Glomerular visceral epithelial cell (primary cell): Measurements from ENCODE around the gene TMEM106C.

Experiments
- DNase-seq: peaks from one replicate; pipeline ENCODE4 v3.0.0-alpha.2; 2016; ENCODE audit errors: extremely low spot score

The TMEM106C gene

DNA sequence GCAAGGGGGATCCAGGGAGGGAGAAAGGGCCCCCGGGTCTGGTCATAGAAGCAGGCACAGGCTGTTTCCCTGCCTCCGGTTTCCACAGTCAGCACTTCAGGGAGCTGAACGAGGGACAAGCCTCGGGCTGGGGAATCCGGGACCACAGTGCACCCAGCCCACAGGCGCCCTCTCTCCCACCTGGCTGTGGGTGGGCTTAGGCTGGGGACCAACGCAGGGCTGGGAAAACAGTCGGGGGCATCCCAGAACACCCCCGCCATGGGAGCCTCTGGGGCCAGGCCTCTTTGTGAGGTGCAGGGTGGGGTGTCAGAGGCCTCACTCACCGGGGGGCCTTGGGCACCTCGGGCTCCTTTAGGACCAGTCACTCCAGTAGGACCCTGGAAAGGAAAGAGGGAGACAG, 16.3 kb downstream of the TMEM106C start:
- DNase-seq = no peak

DNA sequence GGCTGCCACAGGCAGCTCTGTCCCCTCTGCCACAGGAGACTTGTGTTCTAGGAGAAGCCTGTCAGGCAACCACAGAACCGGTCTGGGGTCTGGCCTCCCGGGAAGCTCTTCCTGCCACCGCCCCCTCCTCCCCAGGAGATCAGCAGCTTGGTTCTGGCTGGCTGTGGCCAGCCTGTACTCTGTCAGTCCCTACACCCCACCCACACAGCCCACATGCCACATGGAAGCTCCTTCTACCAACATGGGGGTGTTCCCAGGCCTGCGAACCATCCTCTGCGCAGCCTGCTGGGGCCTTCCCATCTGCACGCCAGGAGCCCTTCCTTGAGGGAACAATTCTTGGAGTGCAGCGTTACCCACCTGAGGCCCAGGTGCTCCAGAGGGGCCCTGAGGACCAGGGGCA, 16.8 kb downstream of the TMEM106C start:
- DNase-seq = no peak

DNA sequence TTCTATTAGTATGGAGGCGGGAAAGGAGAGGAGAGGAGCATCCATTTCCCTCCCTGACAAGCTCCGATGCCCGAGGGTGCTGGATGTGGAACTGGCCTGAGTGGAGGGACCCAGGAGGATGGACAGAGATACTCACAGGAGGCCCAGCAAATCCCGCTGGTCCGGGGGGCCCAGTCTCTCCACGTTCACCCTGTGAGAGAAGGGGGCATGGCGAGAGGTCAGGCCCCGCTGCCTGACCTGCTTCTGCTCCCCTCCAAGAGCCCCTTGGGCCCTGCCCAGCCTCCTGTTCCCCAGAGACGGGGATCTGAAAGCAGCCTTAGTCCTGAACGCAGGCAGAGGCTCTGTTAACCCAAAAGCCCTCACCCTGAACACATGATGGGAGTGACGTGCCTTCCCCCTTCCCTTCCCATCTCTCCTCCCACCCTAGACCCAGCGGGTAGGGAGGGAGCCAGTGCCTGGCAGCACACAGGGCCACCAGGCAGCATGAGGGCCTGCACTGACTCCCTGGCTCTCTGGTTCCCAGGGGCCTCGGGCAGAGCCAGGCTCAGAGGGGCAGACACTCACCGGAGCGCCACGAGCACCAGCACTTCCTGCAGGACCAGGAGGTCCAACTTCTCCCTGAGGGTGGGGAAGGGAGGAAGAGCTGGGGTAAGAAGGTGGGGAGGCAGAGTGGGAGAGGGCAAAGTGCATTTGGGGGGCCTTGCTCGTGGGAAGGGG, 17.5 kb downstream of the TMEM106C start:
- DNase-seq = no peak

DNA sequence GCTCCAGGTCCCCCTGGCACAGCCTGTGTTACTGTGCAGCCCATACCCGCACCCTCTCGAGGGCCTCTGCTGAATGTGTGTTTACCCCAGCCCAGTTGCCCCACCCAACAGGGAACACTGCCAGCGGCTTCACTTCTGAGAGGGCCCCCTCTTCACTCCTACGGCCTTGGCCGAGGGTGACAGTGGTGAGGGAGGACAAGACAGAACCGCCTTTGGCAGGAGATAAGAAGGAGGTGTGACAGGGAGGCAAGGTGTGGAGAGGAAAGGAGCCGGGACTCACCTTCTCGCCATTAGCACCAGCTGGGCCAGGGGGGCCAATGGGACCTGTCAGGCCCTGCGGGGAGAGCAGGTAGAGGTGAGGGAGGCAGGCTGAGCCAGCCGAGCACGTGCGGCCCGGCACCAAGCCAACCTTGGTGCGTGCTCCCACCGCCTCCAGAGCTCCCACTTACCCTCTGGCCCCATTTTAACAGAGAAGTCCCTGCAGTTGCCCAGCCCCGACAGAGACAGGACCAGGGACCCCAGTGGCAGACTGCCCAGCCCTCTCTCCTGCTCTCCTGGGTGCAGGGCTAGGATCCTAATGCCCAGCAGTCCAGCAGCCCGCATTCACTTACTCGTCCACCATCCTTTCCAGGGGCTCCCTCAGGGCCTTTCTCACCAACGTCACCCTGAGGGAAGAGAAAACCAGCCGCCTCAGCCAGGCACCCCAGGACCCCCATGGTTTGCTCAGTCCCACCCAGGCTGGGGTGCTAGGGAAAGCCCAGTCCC, 18.3 kb downstream of the TMEM106C start:
- no peak for DNase-seq

DNA sequence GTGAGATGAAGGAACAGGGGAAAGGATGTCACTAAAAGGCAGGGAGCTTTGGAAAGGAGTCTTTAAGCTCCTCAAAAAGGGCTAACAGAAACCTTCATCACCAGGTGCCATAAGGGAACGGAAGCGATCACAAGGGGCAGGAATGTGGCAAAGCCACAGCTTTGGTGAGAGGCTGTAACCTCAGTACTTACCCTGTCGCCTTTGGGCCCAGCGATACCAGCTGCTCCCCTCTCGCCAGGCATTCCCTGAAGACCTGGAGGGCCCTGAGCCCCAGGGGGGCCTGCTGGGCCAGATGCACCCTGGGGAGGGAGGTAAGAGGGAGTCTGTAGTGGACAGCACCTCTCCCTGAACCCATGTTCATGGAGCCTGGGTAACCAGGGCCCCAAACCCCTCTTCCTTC, 18.9 kb downstream of the TMEM106C start:
- no peak for DNase-seq

DNA sequence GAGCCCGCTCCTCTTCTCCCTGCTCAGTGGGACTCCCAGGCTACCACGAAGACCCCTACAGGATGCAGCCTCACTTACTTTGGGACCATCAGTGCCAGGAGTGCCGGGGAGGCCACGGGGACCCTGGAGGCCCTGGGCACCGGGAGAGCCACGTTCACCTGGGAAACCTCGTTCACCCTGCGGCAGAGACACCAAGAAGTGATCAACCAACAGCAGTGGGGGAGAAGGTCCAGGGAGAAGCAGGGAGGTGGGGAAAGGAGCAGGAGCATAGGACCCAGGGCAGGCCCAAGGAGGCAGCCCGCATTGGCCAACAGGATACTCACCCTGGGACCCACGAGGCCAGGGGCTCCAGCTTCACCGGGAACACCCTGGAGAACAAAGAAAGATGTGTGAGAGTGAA, 19.4 kb downstream of the TMEM106C start:
- no peak for DNase-seq

DNA sequence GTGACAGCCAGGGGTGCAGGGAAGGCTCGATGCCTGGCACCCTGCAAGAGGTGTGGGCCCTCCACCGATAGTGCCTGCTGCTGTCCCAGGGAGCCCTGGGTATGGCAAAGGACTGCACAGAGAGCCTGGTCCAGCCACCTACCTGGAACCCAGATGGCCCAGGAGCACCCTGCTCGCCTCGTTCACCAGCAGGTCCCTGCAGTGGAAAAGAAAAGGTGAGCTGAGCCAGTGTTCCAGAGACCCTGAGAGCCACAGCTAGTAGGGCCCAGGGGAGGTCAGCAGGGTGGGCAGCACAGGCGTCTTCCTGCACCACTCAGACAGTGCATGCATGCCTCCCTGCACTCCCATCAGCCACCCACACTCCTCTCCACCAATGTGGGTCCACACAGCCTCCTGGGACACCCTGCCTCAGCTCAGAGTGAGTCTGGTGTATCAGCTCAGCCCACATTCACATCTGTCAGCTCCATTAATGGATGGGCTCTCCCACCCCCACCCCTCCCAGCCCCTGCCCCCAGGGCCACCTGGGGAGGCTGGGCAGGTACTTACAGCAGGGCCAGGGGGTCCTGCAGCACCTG, 20.2 kb downstream of the TMEM106C start:
- DNase-seq = no peak

DNA sequence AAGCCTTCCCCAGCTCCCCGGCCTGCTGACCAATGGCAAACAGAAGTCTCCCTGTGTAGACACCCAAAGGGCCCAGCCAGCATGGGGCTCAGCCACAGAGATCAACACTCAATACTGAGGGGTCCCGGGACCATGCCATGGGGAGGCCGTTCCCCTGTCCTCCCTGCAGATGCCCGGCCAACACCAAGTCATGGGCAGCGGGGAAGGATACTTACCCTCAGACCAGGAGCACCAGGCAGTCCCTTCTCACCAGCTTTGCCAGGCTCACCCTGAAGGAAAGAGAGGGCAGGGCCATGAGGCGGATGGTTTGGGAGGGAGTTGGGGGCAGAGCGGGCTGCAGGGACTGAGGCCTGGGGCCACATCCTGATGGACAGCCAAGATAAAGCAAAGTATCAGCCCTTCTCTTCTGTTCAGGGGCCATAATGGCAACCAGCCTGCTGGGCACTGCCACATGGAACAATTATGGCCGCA, 21.0 kb downstream of the TMEM106C start:
- DNase-seq = no peak

DNA sequence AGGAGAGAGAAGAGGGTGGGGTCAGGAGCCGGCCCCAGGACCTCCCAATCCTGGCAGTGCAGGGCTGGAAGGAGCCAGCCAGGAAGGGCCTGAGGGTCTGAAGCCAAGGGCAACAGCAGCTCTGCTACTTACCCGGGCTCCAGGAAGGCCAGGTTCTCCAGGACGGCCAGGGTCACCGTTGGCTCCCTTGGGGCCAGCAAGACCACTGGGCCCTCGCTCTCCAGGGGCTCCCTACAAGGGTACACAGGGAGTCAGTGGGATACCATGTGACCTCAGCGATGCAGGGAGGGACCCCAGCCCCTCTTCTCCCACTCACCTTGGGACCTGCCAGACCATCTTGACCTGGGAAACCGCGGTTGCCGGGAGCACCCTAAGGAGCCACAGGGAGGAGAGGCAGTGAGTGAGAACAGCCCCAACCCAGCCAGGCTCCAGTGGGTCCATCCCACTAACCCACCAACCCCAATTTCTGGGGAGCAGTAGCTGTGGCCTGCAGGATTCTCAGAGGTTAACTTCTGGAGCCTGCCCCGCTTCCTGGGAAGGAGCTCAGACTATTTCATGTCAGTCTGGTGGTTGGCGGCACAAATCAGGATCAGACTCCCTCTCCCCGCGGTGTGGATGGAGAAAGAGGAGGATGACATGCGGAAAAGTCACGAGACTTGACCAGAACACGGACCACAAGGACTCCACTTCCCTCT, 22.3 kb downstream of the TMEM106C start:
- no peak for DNase-seq

DNA sequence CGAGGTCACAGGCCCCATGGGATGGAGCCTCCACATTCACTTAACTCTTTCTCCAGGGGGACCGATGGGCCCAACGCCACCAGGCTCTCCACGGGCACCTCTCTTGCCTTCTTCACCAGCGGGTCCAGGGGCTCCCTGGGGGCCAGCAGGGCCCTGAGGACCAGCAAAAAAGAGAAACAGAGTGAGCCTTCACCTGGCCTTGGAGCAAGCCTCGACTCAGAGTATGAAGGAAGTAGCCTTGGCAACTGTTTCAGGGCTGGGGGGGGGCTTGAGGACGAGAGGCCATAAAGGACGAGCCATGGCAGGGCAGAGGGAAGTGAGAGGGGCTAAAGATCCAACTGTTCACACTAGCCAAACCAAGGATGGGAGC, 22.9 kb downstream of the TMEM106C start:
- no peak for DNase-seq

DNA sequence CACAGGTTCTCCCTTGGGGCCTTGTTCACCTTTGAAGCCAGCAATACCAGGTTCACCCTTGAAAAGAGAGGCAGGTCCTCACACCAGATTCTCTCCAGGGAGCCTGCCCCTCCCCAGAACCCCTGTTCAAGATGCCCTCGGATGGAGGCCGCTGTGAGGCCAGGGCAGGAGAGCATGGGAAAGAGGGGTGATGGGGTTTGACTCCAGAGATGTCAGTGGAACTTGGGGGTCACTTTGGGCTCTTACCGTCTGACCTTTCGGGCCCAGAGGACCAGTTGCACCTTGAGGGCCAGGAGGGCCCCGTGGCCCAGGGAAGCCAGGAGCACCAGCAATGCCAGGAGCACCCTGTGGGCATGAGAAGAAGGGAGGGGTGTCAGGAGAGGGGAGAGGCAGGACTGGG, 23.4 kb downstream of the TMEM106C start:
- no peak for DNase-seq

DNA sequence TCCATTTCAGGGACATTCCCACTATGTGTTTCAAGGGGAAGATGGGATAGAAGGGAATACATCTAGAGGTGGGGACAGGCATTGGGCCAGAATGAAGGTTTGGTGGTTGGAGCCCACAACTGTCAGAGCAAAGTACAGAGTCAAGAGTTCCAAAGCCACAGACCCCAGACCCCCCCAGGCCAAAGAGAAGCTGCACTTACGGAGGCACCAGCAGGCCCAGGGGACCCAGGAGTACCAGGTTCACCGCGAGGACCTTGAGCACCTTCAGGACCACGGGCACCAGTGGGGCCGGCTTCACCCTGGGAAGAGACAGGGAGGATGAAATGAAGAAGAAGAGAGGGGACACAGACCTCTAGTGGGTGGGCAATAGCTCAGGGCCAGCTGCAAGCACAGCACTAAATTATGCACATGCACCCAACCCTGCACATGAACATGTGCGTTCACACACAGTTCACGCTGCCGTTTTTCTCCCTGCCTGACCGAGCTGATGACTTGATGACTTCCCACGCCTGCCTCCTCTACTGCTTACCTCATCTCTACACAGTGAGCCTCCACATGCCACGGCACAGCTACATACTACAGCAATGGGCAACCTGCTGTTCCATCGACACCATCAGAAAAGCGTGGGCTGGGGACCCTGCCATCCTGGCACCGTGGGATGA, 24.1 kb downstream of the TMEM106C start:
- DNase-seq = no peak

DNA sequence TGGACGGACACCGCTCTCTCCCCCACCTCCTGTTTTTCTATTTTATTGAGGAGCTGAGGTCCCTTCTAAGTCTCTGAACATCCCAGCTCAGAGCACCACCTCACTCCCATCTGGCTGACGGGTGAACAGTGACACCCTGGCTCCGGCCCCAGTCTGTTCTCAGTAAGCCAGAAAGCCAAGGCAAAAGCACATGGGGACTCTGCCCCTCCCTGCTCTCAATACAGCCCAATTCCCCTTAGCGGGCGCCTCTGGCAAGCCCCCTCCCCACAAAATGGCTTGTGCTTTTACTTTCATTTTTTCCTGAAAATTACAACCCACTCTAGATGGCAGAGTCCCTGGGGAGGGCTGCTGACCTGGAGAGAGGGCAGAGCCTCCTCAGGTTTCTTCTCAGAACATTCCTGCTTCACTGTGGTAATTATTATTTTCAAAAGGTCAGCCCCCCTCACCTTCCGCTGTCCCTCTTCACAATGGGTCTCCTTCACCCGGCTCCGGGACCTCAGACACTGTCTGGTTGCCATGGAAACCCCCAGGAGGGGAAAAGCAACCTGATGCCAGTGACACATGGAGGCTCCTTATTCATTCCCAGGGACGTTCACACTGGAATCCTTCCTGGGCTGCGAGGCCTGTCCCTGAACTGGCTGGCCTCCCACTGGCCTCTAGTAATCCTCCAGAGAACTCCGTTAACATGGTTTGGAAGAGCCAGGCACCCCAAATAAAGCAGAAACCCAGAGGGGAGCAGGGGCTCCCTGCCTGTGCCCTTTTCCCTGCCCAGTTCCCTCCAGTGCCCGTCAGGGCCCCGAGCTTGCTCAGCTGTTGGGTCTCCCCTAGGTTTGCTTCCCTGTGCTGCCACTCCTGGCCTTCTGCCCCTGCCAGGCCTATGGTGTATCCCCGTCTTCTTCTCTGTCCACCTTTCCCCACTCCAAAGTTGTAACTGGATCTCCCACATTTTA, 25.0 kb downstream of the TMEM106C start:
- peak; percentile 19 for DNase-seq

DNA sequence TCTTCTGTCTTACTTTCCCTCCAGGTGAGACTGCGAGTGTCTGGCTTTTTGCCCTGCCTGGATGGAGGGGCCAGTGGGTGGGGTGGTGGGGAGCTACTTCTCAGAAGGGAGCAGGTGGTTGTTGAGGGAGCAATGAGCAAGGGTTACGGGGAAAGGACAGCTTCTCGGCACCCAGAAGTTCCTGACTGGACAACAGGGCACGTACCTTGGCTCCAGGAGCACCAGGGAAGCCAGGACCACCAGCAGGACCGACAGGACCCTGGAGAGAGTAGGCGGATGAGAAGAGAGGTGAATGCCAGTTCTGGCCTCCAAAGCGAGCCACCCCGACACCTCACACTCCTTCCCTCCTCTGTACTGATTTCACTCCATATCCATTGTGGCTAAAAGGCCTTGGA, 25.6 kb downstream of the TMEM106C start:
- no peak for DNase-seq

DNA sequence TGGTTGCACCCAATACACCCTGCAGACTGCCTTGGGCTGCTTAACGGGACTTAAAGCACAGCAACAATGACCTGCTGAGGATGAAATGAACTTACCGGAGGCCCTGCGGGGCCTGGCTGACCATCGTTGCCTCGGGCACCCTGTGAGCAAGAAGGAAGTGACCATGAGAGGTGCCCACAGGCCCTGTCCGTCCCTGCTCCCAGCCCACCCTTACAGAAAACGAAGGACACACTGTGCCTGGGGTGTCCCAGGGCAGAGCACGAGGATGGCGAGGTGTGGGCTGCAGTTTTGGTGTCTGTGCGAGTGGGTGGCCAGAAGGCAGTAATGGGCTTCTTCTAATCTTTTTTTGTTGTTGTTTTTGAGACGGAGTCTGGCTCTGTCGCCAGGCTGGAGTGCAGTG, 26.3 kb downstream of the TMEM106C start:
- no peak for DNase-seq

DNA sequence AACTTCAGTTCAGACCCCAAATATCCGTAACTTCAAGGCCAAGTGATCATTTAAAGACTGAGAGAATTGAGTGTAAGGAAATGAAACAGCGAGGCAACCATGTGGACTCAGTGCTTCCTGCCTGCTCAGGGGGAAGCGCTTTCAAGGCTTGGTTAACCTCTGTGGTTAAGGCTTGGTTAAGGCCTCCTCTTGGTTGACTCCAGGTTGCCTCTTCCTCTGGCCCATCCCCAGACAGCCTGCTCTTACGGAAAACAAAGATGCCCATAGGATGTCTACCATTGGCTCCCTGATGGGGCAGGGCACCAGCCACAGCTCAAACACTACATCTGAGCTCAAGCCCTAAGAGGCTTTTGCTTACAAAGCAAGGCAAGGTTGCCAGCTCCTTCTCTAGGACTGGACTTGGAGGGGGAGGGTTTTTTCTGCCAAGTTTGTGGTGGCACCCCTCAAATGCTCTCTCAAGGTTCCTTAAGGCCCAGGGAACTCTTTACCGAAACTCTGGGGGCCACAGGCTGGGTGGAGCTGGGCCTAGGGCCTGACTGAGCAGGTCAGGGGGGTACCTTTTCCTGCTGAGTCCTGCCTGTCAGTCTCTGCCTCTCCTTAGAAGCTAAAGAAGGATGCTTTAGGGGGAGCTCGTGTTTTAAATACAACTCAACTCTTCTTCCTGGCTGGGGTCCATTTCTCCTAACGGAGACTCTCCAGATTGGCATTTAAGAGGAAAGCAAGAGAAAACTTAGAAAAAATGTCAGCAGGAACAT, 27.1 kb downstream of the TMEM106C start:
- no peak for DNase-seq

DNA sequence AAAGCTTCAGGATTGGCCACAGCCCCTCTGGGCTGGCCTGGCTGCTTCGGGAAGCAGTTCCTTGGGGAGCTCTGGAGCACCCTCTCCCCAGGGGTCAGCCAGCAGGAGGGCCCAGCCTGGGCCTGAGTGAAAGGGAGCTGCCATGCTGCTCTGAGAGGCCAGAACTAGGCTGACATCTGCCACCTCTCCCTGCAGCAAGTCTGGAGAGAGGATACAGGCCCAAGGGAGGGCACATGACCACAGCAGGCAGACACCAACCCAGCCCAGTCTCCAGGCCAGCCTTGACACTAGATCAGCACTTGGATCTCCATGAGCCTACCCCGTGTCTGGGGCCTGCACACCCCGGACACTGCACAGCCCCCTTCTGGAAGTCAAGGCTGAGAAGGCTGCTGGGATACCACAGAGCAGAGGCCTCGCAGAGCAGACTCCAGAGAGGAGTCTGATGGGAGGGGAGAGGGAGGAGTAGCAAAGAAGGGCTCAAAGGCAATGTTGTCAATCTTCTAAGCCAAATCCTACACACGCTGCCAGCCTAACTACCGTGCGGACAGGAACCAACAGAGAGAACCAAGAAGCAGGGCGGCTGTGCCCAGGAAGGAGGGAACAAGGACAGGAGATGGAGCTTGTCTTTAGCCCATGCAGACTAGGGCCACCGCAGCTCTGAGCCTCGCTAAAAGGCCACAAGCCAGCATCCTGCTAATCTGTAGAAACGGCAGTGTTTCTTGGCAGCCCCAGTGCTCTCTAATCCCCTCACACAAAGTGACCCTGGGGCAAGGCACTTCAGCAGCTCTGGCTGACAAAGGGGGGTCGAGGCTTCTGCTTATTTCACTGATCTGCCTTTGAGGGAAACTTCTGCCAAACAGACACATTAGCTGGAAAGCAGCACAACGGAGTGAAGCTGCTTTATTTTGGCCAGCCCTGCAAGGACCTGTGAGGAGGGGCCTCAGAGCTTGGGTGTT, 28.0 kb downstream of the TMEM106C start:
- no peak for DNase-seq

DNA sequence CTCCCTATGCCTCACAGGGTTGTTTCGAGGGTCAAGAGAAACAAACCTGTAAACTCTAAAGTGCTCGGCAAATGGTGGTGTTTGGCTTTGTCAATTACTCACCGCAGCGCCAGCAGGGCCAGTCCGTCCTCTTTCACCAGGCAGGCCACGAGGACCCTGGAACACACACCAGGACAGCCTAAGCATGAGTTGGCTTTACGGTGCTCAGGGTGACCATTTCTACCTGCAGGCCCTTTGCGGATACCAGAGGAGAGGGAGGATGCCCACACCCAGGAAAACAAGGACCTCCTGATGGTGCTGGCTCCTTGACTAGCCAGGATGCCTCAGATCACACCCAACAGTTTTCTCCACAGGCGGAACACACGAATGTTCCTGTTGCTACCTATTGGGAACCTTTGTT, 29.4 kb downstream of the TMEM106C start:
- DNase-seq = no peak

DNA sequence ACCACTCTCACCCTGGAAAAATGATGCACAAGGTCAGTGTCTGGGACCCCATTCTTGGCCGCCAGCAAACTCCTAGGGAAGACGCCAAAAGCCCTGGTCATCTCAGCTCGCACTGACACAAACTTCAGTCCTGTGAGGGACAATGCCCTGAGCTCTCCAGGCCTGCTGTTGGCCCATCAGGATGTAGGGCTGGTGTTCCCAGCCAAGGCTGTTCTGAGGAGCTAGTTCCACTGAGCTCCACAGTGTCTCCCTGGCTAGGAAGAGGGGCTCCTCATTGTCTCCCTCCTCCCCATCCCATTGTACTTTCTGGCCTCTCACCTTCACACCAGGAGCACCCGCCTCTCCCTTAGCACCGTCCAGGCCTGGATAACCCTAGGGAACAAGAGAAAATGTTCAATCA, 30.1 kb downstream of the TMEM106C start:
- DNase-seq = no peak
